Measurements from ENCODE around the gene PARN.
"Not testable (repeated sequence)": the region's sequence is repeated elsewhere in the genome, so short reads cannot be mapped to it uniquely, and the experiment has no call there.

PARN gene

DNA sequence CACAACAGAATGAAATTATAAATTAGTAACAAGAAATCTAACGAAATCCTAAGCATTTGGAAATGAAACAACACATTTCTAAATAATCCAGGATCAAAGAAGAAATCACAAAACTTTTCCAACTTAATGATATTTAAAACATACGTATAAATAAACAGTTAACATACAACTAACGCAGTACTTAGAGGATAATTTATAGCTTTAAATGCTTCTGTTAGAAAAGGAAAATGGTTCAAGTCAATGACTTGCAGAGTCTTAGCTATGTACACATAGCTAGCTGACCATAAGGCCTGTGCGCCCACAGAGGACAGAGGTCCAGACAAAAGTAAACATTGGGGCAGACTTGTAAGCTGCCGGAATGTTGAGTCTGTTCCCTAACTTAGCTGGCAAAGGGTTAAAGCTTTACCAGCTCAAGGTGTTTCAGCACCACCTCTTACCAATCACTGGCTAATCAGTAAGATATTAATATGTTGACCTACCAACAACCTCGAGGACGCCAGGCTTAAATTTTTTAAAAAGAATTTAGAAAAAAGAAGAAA lies 84.6 kb downstream of the PARN start:
- Histone ChIP-seq H3K4me3 (no peak overlapping the region), H3K36me3 (replicated peaks) (no peaks in the 10 kb centered on the region; the same call in 1 of the 2 replicates), H3K27me3 (ENCODE audit: low read depth) (no peaks in the 10 kb centered on the region), H3K4me1 (peaks cover 15% of the 10 kb centered on the region), H3K9me3 (no peaks in the 10 kb centered on the region)
- in situ Hi-C loops (cut with MboI; ENCODE audit: low sequenced_read_pairs): loop anchor here (10.0 kb wide), 1 partner anchor 621 kb away; the partner anchor contains the start of gene ERCC4
- DNase-seq (ENCODE audit: low spot score in 2 of 2): no peak

DNA sequence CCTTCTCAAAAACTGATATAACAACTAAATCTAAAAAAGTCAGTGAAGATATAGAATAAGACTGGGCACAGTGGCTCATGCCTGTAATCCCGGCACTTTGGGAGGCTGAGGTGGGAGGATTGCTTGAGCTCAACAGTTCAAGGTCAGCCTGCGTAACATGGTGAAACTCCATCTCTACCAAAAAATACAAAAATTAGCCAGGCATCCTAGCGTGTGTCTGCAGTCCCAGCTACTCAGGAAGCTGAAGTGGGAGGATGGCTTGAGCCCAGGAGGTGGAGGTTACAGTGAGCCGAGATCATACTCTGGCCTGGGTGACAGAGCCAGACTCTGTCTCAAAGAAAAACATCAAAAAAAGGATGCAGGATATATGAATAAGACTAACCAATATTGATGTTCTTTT lies 85.2 kb downstream of the PARN start:
- peaks cover 13% of the 10 kb centered on the region for H3K4me1 ChIP-seq
- in situ Hi-C loops (cut with MboI; ENCODE audit: low sequenced_read_pairs): loop anchor here (10.0 kb wide), 1 partner anchor 620 kb away; the partner anchor contains the start of gene ERCC4
- H3K9me3 ChIP-seq; H3K4me3 ChIP-seq; H3K27me3 ChIP-seq (ENCODE audit: low read depth); DNase-seq (ENCODE audit: low spot score in 2 of 2); H3K36me3 ChIP-seq (replicated peaks): not testable (repeated sequence)

DNA sequence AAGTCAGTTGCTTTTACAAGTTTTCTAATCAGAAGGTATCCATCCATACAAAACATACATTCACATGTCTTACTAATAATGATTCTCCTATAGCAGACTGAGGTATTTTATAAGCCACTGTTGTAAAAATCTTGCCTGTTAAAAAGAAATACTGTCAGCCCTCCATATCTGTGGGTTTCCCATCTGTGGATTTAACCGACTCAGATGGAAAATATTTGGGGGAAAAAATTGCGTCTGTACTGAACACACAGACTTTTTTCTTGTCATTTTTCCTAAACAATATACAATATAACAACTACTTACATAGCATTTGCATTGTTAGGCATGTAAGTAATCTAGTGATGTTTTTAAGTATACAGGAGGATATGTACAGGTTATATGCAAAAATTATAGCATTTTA lies 90.4 kb downstream of the PARN start:
- Histone ChIP-seq H3K9me3 (no peaks in the 10 kb centered on the region), H3K4me3 (no peak overlapping the region), H3K4me1 (peaks cover 16% of the 10 kb centered on the region), H3K36me3 (replicated peaks) (no peaks in the 10 kb centered on the region; the same call in 1 of the 2 replicates), H3K27me3 (ENCODE audit: low read depth) (no peaks in the 10 kb centered on the region)
- no peak for DNase-seq (ENCODE audit: low spot score in 2 of 2)
- in situ Hi-C loops (cut with MboI; ENCODE audit: low sequenced_read_pairs): loop anchor here (10.0 kb wide), 1 partner anchor 615 kb away; the partner anchor contains the start of gene ERCC4

DNA sequence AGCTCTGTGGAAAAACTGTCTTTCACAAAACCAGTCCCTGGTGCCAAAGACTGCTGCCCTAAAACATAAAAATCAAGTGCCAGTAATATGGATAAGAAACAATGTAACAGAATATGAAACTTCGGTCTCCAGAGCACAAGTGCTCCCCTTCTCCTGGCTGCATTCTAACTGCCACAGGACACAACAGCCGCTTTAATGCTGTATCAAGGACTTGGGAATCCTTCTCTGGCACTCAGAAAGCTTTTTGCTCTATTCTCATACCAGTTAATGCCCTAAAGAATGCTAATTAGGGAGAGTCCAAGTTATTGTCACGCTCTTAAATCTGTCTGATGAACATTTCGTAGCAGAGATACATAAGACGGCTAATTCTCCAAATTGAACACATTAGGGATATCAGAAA lies 90.9 kb downstream of the PARN start:
- no peaks in the 10 kb centered on the region for H3K9me3 ChIP-seq
- H3K36me3 ChIP-seq (replicated peaks): no peaks in the 10 kb centered on the region; the same call in 1 of the 2 replicates
- in situ Hi-C loops (cut with MboI; ENCODE audit: low sequenced_read_pairs): no loop called here
- H3K4me1 ChIP-seq: peaks cover 16% of the 10 kb centered on the region
- no peaks in the 10 kb centered on the region for H3K27me3 ChIP-seq (ENCODE audit: low read depth)
- peak; percentile 55 to 86 for DNase-seq (ENCODE audit: low spot score in 2 of 2)
- no peak overlapping the region for H3K4me3 ChIP-seq

DNA sequence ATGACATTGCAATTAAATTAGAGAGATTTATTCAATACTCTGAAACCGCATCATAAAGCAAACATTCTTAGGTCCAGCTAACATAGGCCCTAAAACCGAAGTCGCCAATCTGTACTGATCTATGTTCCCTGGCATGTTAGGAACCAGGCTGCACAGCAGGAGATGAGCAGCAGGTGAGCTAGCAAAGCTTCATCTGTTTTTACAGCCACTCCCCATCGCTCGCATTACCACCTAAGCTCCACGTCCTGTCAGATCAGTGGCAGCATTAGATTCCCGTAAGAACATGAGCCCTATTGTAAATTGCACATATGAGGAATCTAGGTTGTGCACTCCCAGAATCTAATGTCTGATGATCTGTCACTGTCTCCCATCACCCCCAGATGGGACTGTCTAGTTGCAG lies 91.5 kb downstream of the PARN start:
- Histone ChIP-seq H3K9me3 (no peaks in the 10 kb centered on the region), H3K4me1 (peaks cover 16% of the 10 kb centered on the region), H3K4me3 (no peak overlapping the region), H3K36me3 (replicated peaks) (no peaks in the 10 kb centered on the region), H3K27me3 (ENCODE audit: low read depth) (no peaks in the 10 kb centered on the region)
- in situ Hi-C loops (cut with MboI; ENCODE audit: low sequenced_read_pairs): no loop called here
- no peak for DNase-seq (ENCODE audit: low spot score in 2 of 2)

DNA sequence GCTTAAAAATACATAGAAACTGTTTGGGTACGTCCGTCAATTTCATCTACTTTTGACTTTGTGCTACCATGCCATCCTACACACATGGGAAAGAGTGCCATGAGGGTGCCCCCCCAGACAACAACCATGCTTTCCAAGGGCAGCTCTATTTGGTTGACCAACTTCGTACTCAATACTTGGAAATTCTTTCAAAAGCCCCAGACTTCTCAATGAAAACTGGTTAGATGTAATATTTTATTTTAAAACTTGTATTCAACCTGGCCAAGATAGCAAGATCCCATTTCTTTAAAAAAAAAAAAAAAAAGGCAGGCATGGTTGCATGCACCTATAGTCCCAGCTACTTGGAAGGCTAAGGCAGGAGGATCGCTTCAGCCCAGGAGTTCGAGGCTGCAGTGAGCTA lies 98.4 kb downstream of the PARN start:
- Histone ChIP-seq H3K27me3 (ENCODE audit: low read depth) (no peaks in the 10 kb centered on the region), H3K9me3 (no peaks in the 10 kb centered on the region), H3K4me1 (peaks cover 4% of the 10 kb centered on the region), H3K36me3 (replicated peaks) (0 out of 2 replicates have a peak, but pooled peaks cover 2% of the 10 kb centered on the region), H3K4me3 (no peak overlapping the region)
- in situ Hi-C loops (cut with MboI; ENCODE audit: low sequenced_read_pairs): no loop called here
- DNase-seq (ENCODE audit: low spot score in 2 of 2): no peak

DNA sequence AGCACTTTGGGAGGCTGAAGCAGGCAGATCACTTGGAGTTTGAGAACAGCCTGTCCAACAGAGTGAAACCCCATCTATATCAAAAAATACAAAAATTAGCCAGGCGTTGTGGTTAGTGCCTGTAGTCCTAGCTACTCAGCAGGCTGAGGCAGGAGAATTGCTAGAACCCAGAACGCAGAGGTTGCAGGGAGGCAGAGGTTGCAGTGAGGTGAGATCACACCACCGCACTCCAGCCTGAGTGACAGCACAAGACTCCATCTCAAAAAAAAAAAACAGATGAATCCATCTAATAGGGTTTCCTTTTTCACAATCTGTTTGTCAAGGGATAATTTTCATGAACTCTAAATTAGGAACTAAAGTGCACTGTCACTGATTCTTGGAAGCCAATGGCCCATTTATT lies 99.0 kb downstream of the PARN start:
- Histone ChIP-seq H3K36me3 (replicated peaks) (0 out of 2 replicates have a peak, but pooled peaks cover 2% of the 10 kb centered on the region), H3K4me3 (no peak overlapping the region), H3K27me3 (ENCODE audit: low read depth) (no peaks in the 10 kb centered on the region), H3K9me3 (no peaks in the 10 kb centered on the region), H3K4me1 (peaks cover 4% of the 10 kb centered on the region)
- DNase-seq (ENCODE audit: low spot score in 2 of 2): no peak
- in situ Hi-C loops (cut with MboI; ENCODE audit: low sequenced_read_pairs): no loop called here

DNA sequence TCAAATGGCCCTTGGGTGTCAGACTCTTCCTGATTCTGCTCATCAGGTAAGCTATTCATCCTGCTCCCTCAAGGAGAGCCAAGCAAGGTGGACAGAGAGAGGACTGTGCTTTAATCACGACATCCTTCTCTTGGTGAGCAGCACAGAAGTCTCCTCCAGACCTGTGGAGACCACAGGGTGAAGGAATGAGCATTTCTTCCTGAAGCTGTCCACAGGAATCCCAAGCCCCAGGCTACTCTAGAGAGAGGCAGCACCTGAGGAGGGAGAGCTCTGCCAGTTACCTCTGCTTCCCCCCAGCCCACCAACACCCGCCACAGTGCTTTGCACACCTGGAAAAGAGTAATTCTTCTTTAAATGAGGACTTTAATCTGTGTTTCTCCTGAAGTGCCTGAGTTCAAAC lies 100.0 kb downstream of the PARN start:
- no peaks in the 10 kb centered on the region for H3K27me3 ChIP-seq (ENCODE audit: low read depth)
- H3K4me1 ChIP-seq: peaks cover 7% of the 10 kb centered on the region
- H3K9me3 ChIP-seq: no peaks in the 10 kb centered on the region
- in situ Hi-C loops (cut with MboI; ENCODE audit: low sequenced_read_pairs): no loop called here
- H3K4me3 ChIP-seq: no peak overlapping the region
- 0 out of 2 replicates have a peak, but pooled peaks cover 2% of the 10 kb centered on the region for H3K36me3 ChIP-seq (replicated peaks)
- DNase-seq (ENCODE audit: low spot score in 2 of 2): no peak

DNA sequence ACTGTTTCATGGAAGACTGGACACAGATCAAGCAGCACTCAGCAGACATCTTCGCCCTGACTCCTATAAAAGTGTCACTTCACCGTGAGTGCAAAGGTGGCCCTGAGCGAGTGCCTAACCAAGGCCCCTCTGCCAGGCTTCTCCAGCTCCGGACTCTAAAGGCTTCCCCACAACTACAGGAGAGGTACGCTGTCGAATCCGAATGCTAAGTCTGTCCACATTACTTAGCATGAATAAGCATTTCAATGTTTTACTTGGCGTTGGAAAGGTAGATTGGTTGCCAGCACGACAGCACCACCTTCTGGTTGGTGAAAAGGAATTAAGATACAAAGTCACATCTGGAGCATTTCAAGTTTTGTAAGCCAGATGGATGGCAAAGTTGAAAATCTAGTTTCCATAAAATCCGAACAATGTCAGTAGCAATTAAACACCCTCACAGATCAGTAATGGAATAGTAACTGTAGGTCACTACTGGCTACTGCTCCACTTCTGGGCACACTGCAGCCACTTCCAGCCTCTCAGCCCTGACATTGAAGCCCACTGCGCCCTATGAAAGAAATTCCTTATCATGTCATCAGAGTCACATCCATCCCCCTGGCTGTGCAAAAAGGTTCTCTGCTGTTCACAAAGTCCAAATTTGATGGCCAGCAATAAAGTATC lies 100.9 kb downstream of the PARN start:
- Histone ChIP-seq H3K9me3 (no peaks in the 10 kb centered on the region), H3K36me3 (replicated peaks) (0 out of 2 replicates have a peak, but pooled peaks cover 2% of the 10 kb centered on the region), H3K4me1 (peaks cover 16% of the 10 kb centered on the region), H3K4me3 (no peak overlapping the region), H3K27me3 (ENCODE audit: low read depth) (no peaks in the 10 kb centered on the region)
- peak; percentile 78 to 84 for DNase-seq (ENCODE audit: low spot score in 2 of 2)
- in situ Hi-C loops (cut with MboI; ENCODE audit: low sequenced_read_pairs): loop anchor here (5.0 to 10.0 kb wide), 2 partner anchors 227 to 284 kb away; no protein-coding TSS in a partner anchor

DNA sequence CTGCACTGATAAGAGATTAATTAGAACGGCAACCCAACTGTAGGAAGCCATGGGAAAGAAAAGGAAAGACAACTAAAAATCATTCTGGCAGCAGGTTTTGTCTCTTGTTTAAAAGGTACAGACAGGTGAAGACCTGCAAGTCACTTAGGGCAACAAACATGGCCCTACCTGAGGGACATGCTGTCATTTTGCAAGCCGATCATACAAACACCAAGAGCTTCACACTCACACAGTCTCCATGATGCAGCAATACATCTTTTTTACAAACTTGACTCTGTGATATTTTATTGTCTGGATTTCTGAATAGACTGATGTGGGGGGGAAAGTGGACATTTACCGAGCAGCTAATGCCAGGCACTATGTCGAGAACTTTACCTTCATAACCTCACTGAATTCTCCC lies 101.8 kb downstream of the PARN start:
- Histone ChIP-seq H3K4me1 (peaks cover 24% of the 10 kb centered on the region), H3K27me3 (ENCODE audit: low read depth) (no peaks in the 10 kb centered on the region), H3K36me3 (replicated peaks) (0 out of 2 replicates have a peak, but pooled peaks cover 2% of the 10 kb centered on the region), H3K4me3 (no peak overlapping the region), H3K9me3 (no peaks in the 10 kb centered on the region)
- DNase-seq (ENCODE audit: low spot score in 2 of 2): no peak
- in situ Hi-C loops (cut with MboI; ENCODE audit: low sequenced_read_pairs): loop anchor here (5.0 to 10.0 kb wide), 2 partner anchors 226 to 284 kb away; no protein-coding TSS in a partner anchor

DNA sequence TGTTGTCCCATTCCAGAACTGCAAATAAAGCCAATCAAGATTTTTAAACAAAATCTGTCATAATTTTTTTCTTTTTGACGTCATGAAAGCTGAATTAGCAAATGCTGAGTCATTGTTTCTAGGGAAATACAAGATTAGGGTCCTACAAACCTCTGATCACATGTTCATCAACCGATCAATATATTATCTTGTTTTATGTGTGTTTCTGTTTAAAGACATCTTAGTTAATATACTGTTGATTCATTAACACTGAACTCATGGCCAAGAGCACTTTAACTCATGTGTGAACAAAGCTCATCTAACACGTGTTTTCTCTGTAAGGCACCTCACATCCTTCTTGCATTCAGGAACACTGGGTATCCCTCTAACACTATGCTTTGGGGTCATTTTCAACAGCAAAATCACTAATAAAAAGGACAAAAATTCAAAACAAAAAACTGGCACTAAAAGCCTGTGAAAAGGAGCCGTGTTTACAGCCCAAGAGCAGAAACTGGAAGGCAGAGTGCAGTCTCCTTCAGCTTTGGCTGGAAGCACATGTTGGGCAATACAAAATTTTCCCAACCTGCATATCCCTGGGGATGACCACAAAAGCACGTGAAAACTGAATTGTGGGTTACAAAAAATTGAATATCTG lies 102.5 kb downstream of the PARN start:
- no peak overlapping the region for H3K4me3 ChIP-seq
- no peak for DNase-seq (ENCODE audit: low spot score in 2 of 2)
- H3K36me3 ChIP-seq (replicated peaks): 0 out of 2 replicates have a peak, but pooled peaks cover 2% of the 10 kb centered on the region
- H3K9me3 ChIP-seq: no peaks in the 10 kb centered on the region
- in situ Hi-C loops (cut with MboI; ENCODE audit: low sequenced_read_pairs): loop anchor here (5.0 to 10.0 kb wide), 2 partner anchors 225 to 283 kb away; no protein-coding TSS in a partner anchor
- peaks cover 31% of the 10 kb centered on the region for H3K4me1 ChIP-seq
- H3K27me3 ChIP-seq (ENCODE audit: low read depth): no peaks in the 10 kb centered on the region

DNA sequence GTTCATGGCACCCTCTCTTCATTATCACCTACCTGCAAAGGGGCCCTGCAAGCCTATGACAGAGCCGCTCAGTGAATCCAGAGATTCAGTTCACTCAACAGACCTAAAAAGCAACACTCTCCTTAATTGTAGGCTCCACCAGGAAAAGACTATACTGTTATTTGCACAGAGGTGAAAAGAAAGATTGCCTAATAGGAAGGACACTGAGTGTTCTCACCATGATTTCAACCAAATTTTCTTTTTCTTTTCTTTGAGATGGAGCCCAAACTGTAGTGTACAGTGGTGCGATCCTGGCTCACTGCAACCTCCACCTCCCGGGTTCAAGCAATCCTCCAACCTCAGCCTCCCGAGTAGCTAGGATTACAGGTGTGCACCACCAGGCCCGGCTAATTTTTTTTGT lies 104.5 kb downstream of the PARN start:
- no peaks in the 10 kb centered on the region for H3K9me3 ChIP-seq
- in situ Hi-C loops (cut with MboI; ENCODE audit: low sequenced_read_pairs): loop anchor here (5.0 to 10.0 kb wide), 2 partner anchors 223 to 281 kb away; no protein-coding TSS in a partner anchor
- H3K4me3 ChIP-seq: no peak overlapping the region
- H3K36me3 ChIP-seq (replicated peaks): 0 out of 2 replicates have a peak, but pooled peaks cover 2% of the 10 kb centered on the region
- H3K27me3 ChIP-seq (ENCODE audit: low read depth): no peaks in the 10 kb centered on the region
- peaks cover 36% of the 10 kb centered on the region for H3K4me1 ChIP-seq
- no peak for DNase-seq (ENCODE audit: low spot score in 2 of 2)

DNA sequence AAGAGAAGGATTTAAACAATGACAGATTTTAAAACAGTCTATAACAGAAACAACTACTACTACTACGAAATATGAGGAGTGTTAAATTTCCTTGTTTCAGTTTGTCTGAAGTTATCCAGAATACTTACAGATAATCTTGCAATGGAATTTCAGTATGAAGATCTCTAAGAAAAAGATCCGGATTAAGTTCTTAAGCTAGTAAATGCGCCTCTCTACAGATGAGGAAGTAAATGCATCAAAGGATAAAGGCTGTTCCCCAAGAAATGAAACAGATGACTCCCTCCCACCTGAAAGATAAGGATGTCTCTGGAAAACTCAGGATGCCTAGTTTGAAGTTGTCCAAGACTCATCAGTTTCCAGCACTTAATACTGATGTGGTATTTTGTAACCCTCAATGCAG lies 105.1 kb downstream of the PARN start:
- Histone ChIP-seq H3K36me3 (replicated peaks) (0 out of 2 replicates have a peak, but pooled peaks cover 2% of the 10 kb centered on the region), H3K4me3 (no peak overlapping the region), H3K4me1 (peaks cover 36% of the 10 kb centered on the region), H3K9me3 (no peaks in the 10 kb centered on the region), H3K27me3 (ENCODE audit: low read depth) (no peaks in the 10 kb centered on the region)
- DNase-seq (ENCODE audit: low spot score in 2 of 2): no peak
- in situ Hi-C loops (cut with MboI; ENCODE audit: low sequenced_read_pairs): loop anchor here (5.0 to 10.0 kb wide), 2 partner anchors 223 to 280 kb away; no protein-coding TSS in a partner anchor

Measured in HAP-1 (cell line).